Stimulated activated CD4-positive, alpha-beta T cell treated with anti-CD3 and anti-CD28 coated beads, Interleukin-4, amount 100 ng/mL, for 48 hours (primary cell): ENCODE results near the gene TAF9B.
A peak's percentile ranks its signal among the peaks of the same experiment; 100 is the strongest.
"Not testable (repeated sequence)": the region's sequence is repeated elsewhere in the genome, so short reads cannot be mapped to it uniquely, and the experiment has no call there.

ENCODE experiments used
- DNase-seq, 2 donors: peaks; one replicate each; pipeline ENCODE4 v3.0.0-alpha.2; 2020; ENCODE audit warnings: low read depth in 2 of 2

Gene TAF9B

DNA sequence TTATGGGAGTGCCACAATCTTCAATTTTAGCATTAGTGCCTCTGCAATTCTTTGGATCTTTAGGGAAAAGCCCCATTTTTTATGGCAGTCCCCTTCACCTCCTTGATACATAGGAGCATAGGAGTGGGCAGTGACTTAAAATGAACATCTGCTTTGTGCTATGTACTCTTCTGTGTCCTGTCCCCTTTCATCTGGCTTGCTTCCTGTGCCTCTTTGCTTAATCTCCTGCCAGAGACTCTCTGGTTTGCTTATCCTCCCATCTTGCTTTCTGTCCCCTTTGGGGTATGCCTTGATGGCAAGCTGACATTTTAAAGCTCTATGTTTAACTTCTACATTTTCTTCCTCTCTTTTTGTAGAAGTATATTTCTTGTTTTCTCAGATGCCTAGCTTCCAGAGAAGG is 23.1 kb downstream of the TAF9B start:
- DNase-seq: no peak

DNA sequence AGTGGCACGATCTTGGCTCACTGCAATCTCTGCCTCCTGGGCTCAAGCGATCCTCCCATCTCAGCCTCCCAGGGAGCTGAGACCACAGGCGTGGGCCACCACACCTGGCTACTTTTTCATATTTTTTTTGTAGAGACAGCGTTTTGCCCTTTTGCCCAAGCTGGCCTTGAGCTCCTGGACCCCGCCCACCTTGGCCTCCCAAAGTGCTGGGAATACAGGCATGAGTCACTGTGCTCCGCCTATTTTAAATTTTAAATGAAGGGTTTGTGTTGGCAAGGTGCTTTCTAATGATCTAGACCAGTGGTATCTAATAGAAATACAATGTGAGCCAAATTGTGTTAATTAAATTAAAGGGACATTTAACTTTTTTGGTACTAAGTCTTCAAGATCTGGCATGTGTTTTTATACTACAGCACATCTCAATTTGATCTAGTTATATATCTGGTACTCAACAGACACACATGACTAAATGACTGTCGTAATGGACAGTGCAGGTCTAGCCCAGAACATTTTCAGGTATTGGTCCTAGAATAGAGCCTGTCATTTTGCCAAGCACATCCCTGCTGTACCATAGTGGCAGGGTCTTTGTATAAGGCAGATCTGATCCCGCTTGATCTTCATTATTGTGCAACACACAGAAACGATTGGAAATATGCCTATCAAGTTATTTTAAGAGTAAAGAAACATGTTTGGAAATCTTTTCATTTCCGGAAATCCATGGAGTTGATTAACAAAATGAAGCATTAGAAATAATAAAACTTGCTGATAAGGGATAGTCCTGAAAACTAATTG is 28.1 kb downstream of the TAF9B start:
- DNase-seq: no peak

- no peak for DNase-seq
Observed at GRCh38 chrX:78109458-78109857, 30.0 kb downstream of the TAF9B start.

- no peak for DNase-seq
Observed at GRCh38 chrX:78106651-78106986, 32.8 kb downstream of the TAF9B start.

DNA sequence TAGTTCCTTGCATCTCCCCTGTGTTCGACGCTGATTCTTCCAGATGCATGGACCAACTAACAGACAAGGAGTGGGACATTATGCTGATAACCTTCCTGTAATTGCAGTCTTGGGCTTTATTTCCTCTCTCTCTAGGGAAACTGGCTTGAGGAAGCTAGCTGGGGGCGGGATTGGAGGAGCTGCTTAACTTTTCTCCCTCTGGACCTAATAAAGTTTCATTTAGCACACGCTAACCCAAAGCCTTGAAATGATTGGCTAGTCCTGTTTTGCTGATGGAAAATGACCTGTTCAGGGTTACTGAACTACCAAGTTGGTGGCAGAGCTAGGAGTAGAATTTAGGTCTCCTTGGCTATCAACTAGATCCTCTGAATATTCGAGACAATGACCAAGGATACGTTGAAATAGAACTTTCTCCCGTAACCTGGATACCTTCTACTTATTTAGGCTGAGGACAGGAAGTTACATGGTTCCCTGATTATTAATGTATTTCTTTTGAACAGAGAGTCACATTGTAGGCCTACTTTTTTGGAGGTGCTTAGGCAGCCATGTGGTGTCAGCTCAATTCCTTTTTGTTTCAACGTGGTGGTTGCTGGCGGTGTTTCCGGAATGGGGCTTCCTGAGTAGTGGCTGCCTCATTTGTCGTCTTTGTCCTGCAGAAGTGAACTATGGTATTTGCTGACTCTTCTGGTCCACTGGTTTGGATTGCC is 33.4 kb downstream of the TAF9B start:
- DNase-seq: no peak

DNA sequence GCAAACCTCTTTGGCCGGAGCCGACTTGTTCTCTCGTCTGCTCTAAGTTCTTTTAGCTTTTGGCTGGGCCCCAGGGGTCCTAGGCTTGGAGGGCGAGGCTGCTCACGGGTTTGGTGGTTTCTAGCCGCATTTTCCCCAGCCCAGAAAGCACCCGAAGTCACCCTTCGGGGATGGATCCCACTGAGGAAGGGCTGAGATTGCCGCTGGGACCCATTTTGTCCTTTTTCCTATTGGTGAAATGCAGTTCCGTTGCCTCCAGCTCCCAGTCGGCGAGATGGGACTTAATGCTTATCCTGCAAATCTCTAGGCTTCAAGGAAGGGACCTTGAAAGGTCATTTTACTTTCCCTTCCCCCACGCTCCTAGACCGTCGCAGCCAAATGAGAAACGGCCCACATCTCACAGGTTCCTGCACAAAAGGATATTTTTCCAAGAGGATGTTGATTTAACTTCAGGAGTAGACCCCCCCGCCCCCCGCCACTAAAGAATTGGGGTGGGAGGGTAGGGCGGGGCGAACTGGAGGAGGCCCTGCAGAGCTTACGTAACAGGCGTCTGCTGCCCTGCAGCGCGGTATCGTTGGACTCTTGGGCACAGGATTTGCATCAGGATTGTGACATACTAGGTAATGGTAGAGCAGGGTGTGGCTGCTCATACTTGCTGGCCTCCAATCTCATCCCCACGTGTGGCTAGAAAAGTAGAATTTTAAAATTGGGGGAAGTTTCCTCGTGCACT is 34.8 kb downstream of the TAF9B start:
- DNase-seq: no peak

- peak; percentile 77 to 88 for DNase-seq
Observed at GRCh38 chrX:78103623-78104446, 35.6 kb downstream of the TAF9B start, which contains the start of gene PGK1. PGK1 (plus strand) TSS chrX:78104248; CDS start chrX:78104341, 93 bp downstream.

- DNase-seq: no peak
Observed at GRCh38 chrX:78103001-78103622, 36.3 kb downstream of the TAF9B start.

DNA sequence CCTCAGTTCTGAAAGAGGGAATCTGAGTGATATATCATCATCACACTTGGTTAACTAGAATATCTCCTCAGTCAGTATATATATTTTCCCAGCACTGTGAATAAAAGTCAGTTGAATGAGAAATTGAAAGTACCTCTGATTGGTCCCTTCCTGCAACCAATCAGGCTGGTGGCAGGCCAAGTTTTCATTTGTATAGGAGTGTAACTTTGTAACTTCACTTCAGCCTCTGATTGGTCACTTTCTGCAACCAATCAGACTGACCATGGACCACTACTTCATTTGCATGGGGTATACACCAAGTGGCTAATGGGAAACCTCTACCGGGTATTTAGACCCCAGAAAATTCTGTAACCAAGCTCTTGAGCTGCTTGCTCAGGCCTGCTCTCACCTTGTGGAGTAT is 37.4 kb downstream of the TAF9B start:
- DNase-seq: no peak

DNA sequence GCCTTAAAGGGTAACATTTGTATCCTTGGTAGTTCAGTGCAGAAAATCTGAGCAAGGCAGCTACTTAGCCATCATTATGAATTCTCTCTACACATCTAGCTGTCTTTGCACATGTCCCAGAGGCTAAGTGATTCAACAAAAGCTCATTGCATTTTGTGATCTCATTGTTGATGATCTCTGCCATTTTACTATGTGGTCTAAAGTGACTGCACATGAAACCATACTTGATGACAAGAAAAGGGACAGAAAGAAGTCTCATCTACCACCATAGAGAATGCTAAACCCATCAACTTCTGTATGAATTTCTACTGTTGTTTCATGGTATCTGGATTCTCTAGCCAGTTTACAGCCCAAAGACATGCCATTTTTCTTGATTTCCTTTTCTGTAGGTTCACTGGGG is 41.3 kb downstream of the TAF9B start:
- no peak for DNase-seq

GRCh38 chrX:78092296-78092695 is 47.2 kb downstream of the TAF9B start:
- no peak for DNase-seq

DNA sequence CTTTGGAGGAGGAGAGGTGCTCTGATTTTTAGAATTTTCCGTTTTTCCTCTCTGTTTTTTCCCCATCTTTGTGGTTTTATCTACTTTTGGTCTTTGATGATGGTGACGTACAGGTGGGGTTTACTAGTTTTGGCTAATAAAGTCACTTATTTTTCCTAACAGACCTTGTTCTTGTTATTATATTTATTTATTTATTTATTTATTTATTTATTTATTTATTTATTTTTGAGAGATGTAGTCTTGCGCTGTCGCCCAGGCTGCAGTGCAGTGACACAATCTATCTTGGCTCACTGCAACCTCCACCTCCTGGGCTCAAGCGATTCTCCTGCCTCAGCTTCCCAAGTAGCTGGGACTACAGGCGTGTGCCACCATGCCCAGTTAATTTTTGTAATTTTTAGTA is 58.0 kb downstream of the TAF9B start:
- DNase-seq: not testable (repeated sequence)
